Neuronal stem cell (in vitro differentiated cells): ENCODE results near the gene NXPE4.

ENCODE experiments used
- DNase-seq: peaks from one replicate; pipeline ENCODE4 v3.0.0-alpha.2; 2013; ENCODE audit warnings: low spot score
- H2AFZ ChIP-seq: one replicate; pipeline ENCODE4 v1.6.1; 2013; ENCODE audit warnings: mild to moderate bottlenecking, low read length, inconsistent platforms
- H2AK5ac ChIP-seq: 2 replicates; pipeline ENCODE4 v1.6.1; 2013; ENCODE audit warnings: low read depth, mild to moderate bottlenecking, inconsistent platforms, low read length, moderate library complexity, mixed read lengths
- H2BK120ac ChIP-seq: 2 replicates; pipeline ENCODE4 v1.6.1; 2013; ENCODE audit warnings: low read depth, mild to moderate bottlenecking, inconsistent platforms, low read length, moderate library complexity, mixed read lengths
- H2BK12ac ChIP-seq: one replicate; pipeline ENCODE4 v1.6.1; 2013; ENCODE audit warnings: low read length, inconsistent platforms
- H2BK15ac ChIP-seq: 2 replicates; pipeline ENCODE4 v1.6.1; 2013; ENCODE audit warnings: mild to moderate bottlenecking, low read length, inconsistent platforms, mixed read lengths
- H2BK5ac ChIP-seq: one replicate; pipeline ENCODE4 v1.6.1; 2013; ENCODE audit warnings: inconsistent platforms, mild to moderate bottlenecking, low read length, moderate library complexity
- H3K14ac ChIP-seq: one replicate; pipeline ENCODE4 v1.6.1; 2013; ENCODE audit warnings: low read length, inconsistent platforms
- H3K18ac ChIP-seq: 2 replicates; pipeline ENCODE4 v1.6.1; 2013; ENCODE audit warnings: low read length, inconsistent platforms
- H3K23ac ChIP-seq: 2 replicates; pipeline ENCODE4 v1.6.1; 2013; ENCODE audit warnings: low read depth, mild to moderate bottlenecking, mixed read lengths, low read length, inconsistent platforms; ENCODE audit not compliant: poor library complexity
- H3K27ac ChIP-seq: replicated peaks from 3 replicates; pipeline ENCODE4 v1.5.1; 2013; ENCODE audit warnings: low read length, inconsistent platforms
- H3K27me3 ChIP-seq, 3 experiments: 2 replicates each; pipeline ENCODE4 v1.6.1; 2013; ENCODE audit warnings: low read length in 3 of 3, mild to moderate bottlenecking in 2 of 3, inconsistent platforms in 1 of 3, low read depth in 1 of 3, mixed read lengths in 1 of 3, moderate library complexity in 1 of 3; ENCODE audit not compliant: control insufficient read depth in 3 of 3, insufficient read depth in 3 of 3
- H3K36me3 ChIP-seq, 2 donors: replicated peaks in 1 of 2; 2 replicates each; pipeline ENCODE4 v1.6.1; 2013; ENCODE audit warnings: low read length in 2 of 2; ENCODE audit not compliant: control insufficient read depth in 2 of 2, insufficient read depth in 2 of 2
- H3K4ac ChIP-seq: 2 replicates; pipeline ENCODE4 v1.6.1; 2013; ENCODE audit warnings: inconsistent platforms, mild to moderate bottlenecking, low read length, moderate library complexity
- H3K4me1 ChIP-seq, 2 donors: 1 replicate in 1 of 2; 2 replicates in 1 of 2; pipeline ENCODE4 v1.6.1; 2013; ENCODE audit warnings: low read length in 2 of 2, low read depth in 1 of 2; ENCODE audit not compliant: control insufficient read depth in 2 of 2, insufficient read depth in 1 of 2
- H3K4me2 ChIP-seq: one replicate; pipeline ENCODE4 v1.6.1; 2013; ENCODE audit warnings: mild to moderate bottlenecking, low read length, inconsistent platforms; ENCODE audit not compliant: insufficient read depth, poor library complexity, severe bottlenecking
- H3K4me3 ChIP-seq, 2 donors: 2 replicates each; pipeline ENCODE4 v1.5.1; 2013; ENCODE audit warnings: low read length in 2 of 2, mild to moderate bottlenecking in 2 of 2, inconsistent platforms in 1 of 2, moderate library complexity in 1 of 2
- H3K79me1 ChIP-seq: one replicate; pipeline ENCODE4 v1.6.1; 2013; ENCODE audit warnings: low read depth, mild to moderate bottlenecking, inconsistent platforms, low read length, moderate library complexity
- H3K9ac ChIP-seq: one replicate; pipeline ENCODE4 v1.6.1; 2013; ENCODE audit warnings: mild to moderate bottlenecking, low read depth, low read length, inconsistent platforms; ENCODE audit not compliant: poor library complexity
- H3K9me3 ChIP-seq, 2 donors: replicated peaks in 1 of 2; 2 replicates each; pipeline versions ENCODE3 to v1.6.1; 2013; ENCODE audit warnings: low read length in 2 of 2, mild to moderate bottlenecking in 2 of 2, inconsistent platforms in 1 of 2, low read depth in 1 of 2, mixed read lengths in 1 of 2, moderate library complexity in 1 of 2; ENCODE audit not compliant: control insufficient read depth in 2 of 2, insufficient read depth in 1 of 2
- H4K8ac ChIP-seq: one replicate; pipeline ENCODE4 v1.6.1; 2013; ENCODE audit warnings: low read depth, mild to moderate bottlenecking, inconsistent platforms, low read length, moderate library complexity
- H4K91ac ChIP-seq: one replicate; pipeline ENCODE4 v1.6.1; 2013; ENCODE audit warnings: low read length, low read depth, mild to moderate bottlenecking, inconsistent platforms; ENCODE audit not compliant: poor library complexity
- WGBS, 2 donors: extraction: QIAGEN DNeasy Blood & Tissue Kit; methylation state at CpG; one replicate each; pipeline ENCODE4 v1.1.7; 2013; ENCODE audit warnings: missing lambda C conversion rate in 2 of 2, mixed read lengths in 1 of 2; ENCODE audit not compliant: insufficient read length in 2 of 2, insufficient replicate concordance in 1 of 2; ENCODE audit errors: extremely low coverage in 2 of 2; 5-methylcytosine and 5-hydroxymethylcytosine counted together

The NXPE4 gene

DNA sequence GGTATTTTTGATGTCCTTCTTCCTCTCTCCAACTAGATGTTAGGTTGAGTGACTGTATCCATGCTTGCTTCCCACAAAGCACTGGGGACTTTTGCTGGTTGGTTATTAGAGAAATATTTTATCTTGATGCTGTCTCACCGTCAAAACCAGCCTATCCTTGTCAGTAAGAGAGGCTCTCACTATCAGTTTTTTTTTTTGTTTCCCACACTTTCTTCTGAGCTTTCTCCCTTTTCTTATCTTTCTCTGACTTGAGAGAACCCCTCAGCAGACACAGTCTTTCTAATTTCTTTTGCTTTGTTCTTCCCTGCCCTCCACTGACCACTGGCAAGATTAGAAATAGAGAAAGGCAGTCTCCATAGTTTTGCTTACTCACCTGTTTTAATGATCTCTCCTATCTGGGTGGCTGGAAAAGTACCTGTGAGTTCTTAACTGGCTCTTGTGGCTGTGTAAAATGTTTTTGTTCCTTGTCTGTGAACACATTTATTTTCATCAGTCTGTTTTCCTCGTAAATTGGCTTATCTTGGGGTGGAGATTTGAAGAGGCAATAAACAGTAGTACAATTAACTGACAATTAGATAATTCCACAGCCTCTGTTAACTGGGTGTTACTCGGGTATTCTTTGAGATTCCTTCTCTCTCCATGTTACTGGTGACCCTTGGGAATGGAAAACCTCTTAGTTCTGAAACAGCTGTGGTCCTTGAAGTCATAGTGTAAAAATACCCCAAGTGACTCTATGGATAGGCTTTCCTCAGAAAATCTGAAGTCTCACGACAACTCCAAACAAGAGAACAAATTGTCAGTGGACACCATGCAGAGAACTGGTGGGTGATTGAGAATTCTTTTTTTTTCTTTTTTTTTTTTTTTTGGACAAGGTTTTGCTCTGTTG is 35.9 kb downstream of the NXPE4 start, which contains the start of gene NXPE1:
TSS of gene NXPE1 (minus strand) at position 457 of the 886 bp plus-strand sequence. CDS start 8,680 bp downstream, outside the sequence.
- WGBS, 2 donors = no CpG with 5 or more reads among the region's 4 CpGs
- DNase-seq = no peak

DNA sequence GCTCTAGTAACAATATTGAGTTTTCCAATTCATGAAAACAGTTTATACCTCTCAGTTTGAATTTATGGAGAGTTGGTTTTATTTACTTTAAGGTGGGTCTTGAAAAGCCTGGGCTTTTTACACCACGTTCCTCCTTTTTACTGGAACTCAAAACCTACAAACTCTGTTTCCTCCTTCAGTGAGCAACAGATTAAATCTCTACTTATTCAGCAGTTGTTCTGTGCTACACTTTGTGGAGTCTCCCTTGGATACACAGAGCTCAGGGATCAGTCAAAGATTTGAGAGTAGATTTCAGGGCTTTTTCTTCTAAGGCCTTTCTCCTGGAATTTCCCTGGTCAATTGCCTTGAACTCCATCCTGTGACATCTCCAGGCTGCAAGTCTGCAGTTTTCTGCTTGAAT is 39.5 kb downstream of the NXPE4 start:
- no peak overlapping the region for H3K4me2 ChIP-seq
- H4K91ac ChIP-seq = no peak overlapping the region
- no peak overlapping the region for H2BK5ac ChIP-seq
- H2AFZ ChIP-seq = no peak overlapping the region
- DNase-seq = no peak
- no peak overlapping the region for H3K9ac ChIP-seq
- no peak overlapping the region for H2BK120ac ChIP-seq
- WGBS, 2 donors = no CpG with 5 or more reads among the region's 1 CpG
- no peak overlapping the region for H3K23ac ChIP-seq
- no peak overlapping the region for H4K8ac ChIP-seq
- H3K4me3 ChIP-seq = no peak overlapping the region
- H3K14ac ChIP-seq = no peak overlapping the region
- H2AK5ac ChIP-seq = no peak overlapping the region
- no peak overlapping the region for H2BK15ac ChIP-seq
- no peak overlapping the region for H3K18ac ChIP-seq
- no peaks in the 10 kb centered on the region for H3K4me1 ChIP-seq
- H3K36me3 ChIP-seq = no peaks in the 10 kb centered on the region
- no peak overlapping the region for H2BK12ac ChIP-seq
- H3K9me3 ChIP-seq = no peaks in the 10 kb centered on the region
- H3K79me1 ChIP-seq = no peaks in the 10 kb centered on the region
- H3K27me3 ChIP-seq = peaks cover 0 to 3% (median 0%) of the 10 kb centered on the region in 3 experiments
- no peak overlapping the region for H3K27ac ChIP-seq
- no peak overlapping the region for H3K4ac ChIP-seq

More for the DNA sequence above, 35.9 kb downstream of the NXPE4 start, which contains the start of gene NXPE1:
- no peak within 1 kb of the TSS for H3K4me2 ChIP-seq
- H3K36me3 ChIP-seq = no peaks in the 10 kb centered on the region
- H2AFZ ChIP-seq = no peak within 1 kb of the TSS
- no peak within 1 kb of the TSS for H3K4ac ChIP-seq
- H2BK15ac ChIP-seq = no peak within 1 kb of the TSS
- H2AK5ac ChIP-seq = no peak within 1 kb of the TSS
- no peaks in the 10 kb centered on the region for H3K27me3 ChIP-seq
- no peak within 1 kb of the TSS for H3K4me3 ChIP-seq
- no peak within 1 kb of the TSS for H2BK12ac ChIP-seq
- H3K79me1 ChIP-seq = no peaks in the 10 kb centered on the region
- H2BK120ac ChIP-seq = no peak within 1 kb of the TSS
- H3K27ac ChIP-seq = no peak within 1 kb of the TSS
- H3K9ac ChIP-seq = no peak within 1 kb of the TSS
- H3K14ac ChIP-seq = no peak within 1 kb of the TSS
- no peak within 1 kb of the TSS for H3K18ac ChIP-seq
- H2BK5ac ChIP-seq = no peak within 1 kb of the TSS
- no peak within 1 kb of the TSS for H4K91ac ChIP-seq
- no peaks in the 10 kb centered on the region for H3K4me1 ChIP-seq
- H4K8ac ChIP-seq = no peak within 1 kb of the TSS
- H3K9me3 ChIP-seq = no peaks in the 10 kb centered on the region
- no peak within 1 kb of the TSS for H3K23ac ChIP-seq

DNA sequence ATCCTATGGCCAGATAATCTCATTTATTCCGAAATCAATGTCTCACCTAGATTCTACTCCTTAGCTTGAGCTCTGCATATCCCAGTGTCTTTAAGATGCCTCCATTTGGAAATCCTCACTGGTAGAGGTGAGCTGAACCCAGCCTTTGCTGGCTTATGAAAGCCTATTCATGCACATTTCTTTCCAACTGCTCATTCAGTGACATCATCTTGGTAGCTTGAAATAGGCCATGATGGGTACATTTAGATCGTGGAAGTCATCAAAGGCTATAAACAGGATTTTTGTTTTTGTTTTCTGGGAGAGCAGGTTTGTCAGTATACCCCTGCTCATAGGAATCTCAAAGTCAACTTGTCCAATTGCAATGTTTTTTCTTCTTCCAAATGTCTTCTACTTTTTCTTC is 41.9 kb downstream of the NXPE4 start:
- Histone ChIP-seq H4K8ac (no peak overlapping the region), H2BK15ac (no peak overlapping the region), H2BK5ac (no peak overlapping the region), H3K79me1 (no peaks in the 10 kb centered on the region), H3K14ac (no peak overlapping the region), H3K23ac (no peak overlapping the region), H2BK12ac (no peak overlapping the region), H3K36me3 (no peaks in the 10 kb centered on the region), H4K91ac (no peak overlapping the region), H2AK5ac (no peak overlapping the region), H3K4me1 (no peaks in the 10 kb centered on the region), H3K27ac (no peak overlapping the region), H3K18ac (no peak overlapping the region), H3K27me3 (peaks cover 0 to 3% (median 0%) of the 10 kb centered on the region in 3 experiments), H2BK120ac (no peak overlapping the region), H3K9ac (no peak overlapping the region), H3K4ac (no peak overlapping the region), H2AFZ (no peak overlapping the region), H3K4me3 (no peak overlapping the region), H3K4me2 (no peak overlapping the region), H3K9me3 (no peaks in the 10 kb centered on the region)
- DNase-seq = no peak
- WGBS, 2 donors = no CpG with 5 or more reads among the region's 2 CpGs

DNA sequence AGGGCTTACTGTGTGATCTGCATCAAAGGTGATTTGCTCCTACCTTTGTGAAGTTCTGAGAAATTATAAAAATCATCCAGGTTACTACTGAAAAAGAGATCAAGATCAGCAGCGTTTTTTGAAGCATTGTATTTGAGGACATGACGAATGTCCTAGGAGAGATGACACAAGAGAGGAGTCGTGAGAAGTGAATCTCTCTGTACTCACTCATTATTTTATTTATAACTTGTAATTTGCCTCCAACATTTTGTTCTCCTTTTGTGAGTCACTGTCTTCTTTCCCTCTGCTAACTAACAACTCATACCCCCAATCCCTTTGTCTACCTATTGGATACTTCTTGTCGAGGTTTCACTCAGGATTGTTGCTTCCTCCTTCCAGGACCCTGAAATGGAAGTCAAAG is 44.5 kb downstream of the NXPE4 start:
- Histone ChIP-seq H3K4ac (no peak overlapping the region), H3K9me3 (no peaks in the 10 kb centered on the region)

More for the DNA sequence above, 44.5 kb downstream of the NXPE4 start:
- H2AK5ac ChIP-seq = no peak overlapping the region
- WGBS, 2 donors = no CpG with 5 or more reads among the region's 4 CpGs
- H3K23ac ChIP-seq = no peak overlapping the region
- no peak overlapping the region for H4K91ac ChIP-seq
- no peaks in the 10 kb centered on the region for H3K4me1 ChIP-seq
- H3K9ac ChIP-seq = no peak overlapping the region
- H3K4me3 ChIP-seq = no peak overlapping the region
- H3K4me2 ChIP-seq = no peak overlapping the region
- peaks cover 0 to 3% (median 0%) of the 10 kb centered on the region in 3 experiments for H3K27me3 ChIP-seq
- DNase-seq = no peak
- no peak overlapping the region for H2BK5ac ChIP-seq
- H2BK12ac ChIP-seq = no peak overlapping the region
- no peaks in the 10 kb centered on the region for H3K36me3 ChIP-seq
- no peak overlapping the region for H2BK15ac ChIP-seq
- no peak overlapping the region for H2BK120ac ChIP-seq
- no peak overlapping the region for H3K27ac ChIP-seq
- H3K18ac ChIP-seq = no peak overlapping the region
- no peak overlapping the region for H3K14ac ChIP-seq
- no peak overlapping the region for H4K8ac ChIP-seq
- H3K79me1 ChIP-seq = no peaks in the 10 kb centered on the region
- no peak overlapping the region for H2AFZ ChIP-seq
